Activated CD4-positive, alpha-beta T cell treated with anti-CD3 and anti-CD28 coated beads for 1 hour (primary cell): ENCODE data around the gene GALNT16.
"Not testable (repeated sequence)": the region's sequence is repeated elsewhere in the genome, so short reads cannot be mapped to it uniquely, and the experiment has no call there.

Experiments
- DNase-seq: peaks from one replicate; pipeline ENCODE4 v3.0.0-alpha.2; 2020

The GALNT16 gene

GRCh38 chr14:69288011-69288771 lies 28.2 kb downstream of the GALNT16 start:
- no peak for DNase-seq

- no peak for DNase-seq
These were observed 29.2 kb downstream of the GALNT16 start for GRCh38 chr14:69288956-69289705.

- DNase-seq, result no peak
These were observed 30.0 kb downstream of the GALNT16 start for GRCh38 chr14:69289811-69290520.

- not testable (repeated sequence) for DNase-seq
These were observed 30.9 kb downstream of the GALNT16 start for GRCh38 chr14:69290881-69291280.

GRCh38 chr14:69291396-69291795 lies 31.4 kb downstream of the GALNT16 start:
- DNase-seq, result no peak

- DNase-seq, result no peak
These were observed 32.1 kb downstream of the GALNT16 start for GRCh38 chr14:69291891-69292561.

- no peak for DNase-seq
These were observed 38.4 kb downstream of the GALNT16 start for GRCh38 chr14:69298131-69299071.

- DNase-seq, result no peak
These were observed 39.5 kb downstream of the GALNT16 start for GRCh38 chr14:69299286-69300035.

- no peak for DNase-seq
These were observed 40.8 kb downstream of the GALNT16 start for GRCh38 chr14:69300601-69301221.

- no peak for DNase-seq
These were observed 43.1 kb downstream of the GALNT16 start for GRCh38 chr14:69303086-69303485.

- no peak for DNase-seq
These were observed 52.6 kb downstream of the GALNT16 start for GRCh38 chr14:69312608-69313007.

GRCh38 chr14:69313176-69313575 lies 53.2 kb downstream of the GALNT16 start:
- DNase-seq, result no peak

GRCh38 chr14:69314327-69314726 lies 54.4 kb downstream of the GALNT16 start:
- DNase-seq, result no peak

- DNase-seq, result no peak
These were observed 55.3 kb downstream of the GALNT16 start for GRCh38 chr14:69315301-69315700.

- DNase-seq, result no peak
These were observed 56.6 kb downstream of the GALNT16 start for GRCh38 chr14:69316449-69317101.

GRCh38 chr14:69317102-69317755 lies 57.3 kb downstream of the GALNT16 start:
- DNase-seq, result no peak

- no peak for DNase-seq
These were observed 57.8 kb downstream of the GALNT16 start for GRCh38 chr14:69317780-69318179.

- no peak for DNase-seq
These were observed 58.3 kb downstream of the GALNT16 start for GRCh38 chr14:69318241-69318640.

GRCh38 chr14:69318901-69319475 lies 59.0 kb downstream of the GALNT16 start:
- DNase-seq, result no peak
